ENCODE data around the gene LACRT.
"Not testable (repeated sequence)": the region's sequence is repeated elsewhere in the genome, so short reads cannot be mapped to it uniquely, and the experiment has no call there.

LACRT gene

GRCh38 chr12:54634795-54635194, at the start of gene LACRT:
Gene LACRT, minus strand, starts transcription at chr12:54634895. Its CDS starts 54 bp downstream, at chr12:54634841.
- DNase-seq (ENCODE audit: low spot score), result no peak

GRCh38 chr12:54683398-54683797, 48.7 kb upstream of the LACRT start:
- DNase-seq (ENCODE audit: low spot score), result no peak

- no peak for DNase-seq (ENCODE audit: low spot score)
These were observed 48.0 kb upstream of the LACRT start for GRCh38 chr12:54682674-54683073.

GRCh38 chr12:54680374-54680773, 45.7 kb upstream of the LACRT start:
- peak; percentile 69 for DNase-seq (ENCODE audit: low spot score)

GRCh38 chr12:54678131-54678530, 43.4 kb upstream of the LACRT start:
- no peak for DNase-seq (ENCODE audit: low spot score)

- no peak for DNase-seq (ENCODE audit: low spot score)
These were observed 33.2 kb upstream of the LACRT start for GRCh38 chr12:54667945-54668344.

GRCh38 chr12:54666008-54666407, 31.3 kb upstream of the LACRT start:
- DNase-seq (ENCODE audit: low spot score), result no peak

GRCh38 chr12:54665022-54665635, 30.4 kb upstream of the LACRT start:
- DNase-seq (ENCODE audit: low spot score), result not testable (repeated sequence)

GRCh38 chr12:54663603-54664002, 28.9 kb upstream of the LACRT start:
- DNase-seq (ENCODE audit: low spot score), result no peak

- no peak for DNase-seq (ENCODE audit: low spot score)
These were observed 27.3 kb upstream of the LACRT start for GRCh38 chr12:54662026-54662425.

GRCh38 chr12:54661048-54661447, 26.4 kb upstream of the LACRT start:
- no peak for DNase-seq (ENCODE audit: low spot score)

GRCh38 chr12:54660320-54660962, 25.7 kb upstream of the LACRT start:
- DNase-seq (ENCODE audit: low spot score), result peak; percentile 23

GRCh38 chr12:54658306-54659264, 23.9 kb upstream of the LACRT start:
- peak; percentile 84 for DNase-seq (ENCODE audit: low spot score)

GRCh38 chr12:54657105-54657607, 22.5 kb upstream of the LACRT start:
- DNase-seq (ENCODE audit: low spot score), result peak; percentile 20

- DNase-seq (ENCODE audit: low spot score), result no peak
These were observed 20.2 kb upstream of the LACRT start for GRCh38 chr12:54654926-54655325.

- DNase-seq (ENCODE audit: low spot score), result no peak
These were observed 18.3 kb upstream of the LACRT start for GRCh38 chr12:54653025-54653424.

GRCh38 chr12:54650889-54651288, 16.2 kb upstream of the LACRT start:
- DNase-seq (ENCODE audit: low spot score), result peak; percentile 4

GRCh38 chr12:54650409-54650808, 15.7 kb upstream of the LACRT start:
- DNase-seq (ENCODE audit: low spot score), result peak; percentile 17

- no peak for DNase-seq (ENCODE audit: low spot score)
These were observed 15.1 kb upstream of the LACRT start for GRCh38 chr12:54649825-54650224.

- DNase-seq (ENCODE audit: low spot score), result peak; percentile 29
These were observed 13.6 kb upstream of the LACRT start, which contains the start of gene DCD for GRCh38 chr12:54648265-54648664. Gene DCD, minus strand, starts transcription at chr12:54648365. Its CDS starts 62 bp downstream, at chr12:54648303.

- DNase-seq (ENCODE audit: low spot score), result no peak
These were observed 6.9 kb upstream of the LACRT start for GRCh38 chr12:54641554-54641953.

GRCh38 chr12:54641089-54641488, 6.4 kb upstream of the LACRT start:
- peak; percentile 31 for DNase-seq (ENCODE audit: low spot score)

All from ecto neural progenitor cell (in vitro differentiated cells).